ENCODE results near the gene USP24.

Gene USP24

GRCh38 chr1:55055951-55056631 is 159.1 kb downstream of the USP24 start:
- no peak for TF ChIP-seq CTCF (conservative IDR thresholded peaks at IDR 0.05)
- no peak overlapping the region for H3K27ac ChIP-seq

GRCh38 chr1:55055084-55055882 is 159.9 kb downstream of the USP24 start:
- TF ChIP-seq CTCF (conservative IDR thresholded peaks at IDR 0.05) = no peak
- no peak overlapping the region for H3K27ac ChIP-seq

- no peak overlapping the region for H3K27ac ChIP-seq
- no peak for TF ChIP-seq CTCF (conservative IDR thresholded peaks at IDR 0.05)
Observed at GRCh38 chr1:55054396-55054795, 160.8 kb downstream of the USP24 start.

- H3K27ac ChIP-seq = no peak overlapping the region
- TF ChIP-seq CTCF (conservative IDR thresholded peaks at IDR 0.05) = no peak
Observed at GRCh38 chr1:55053265-55053954, 161.8 kb downstream of the USP24 start.

GRCh38 chr1:55052221-55053142 is 162.7 kb downstream of the USP24 start:
- no peak for TF ChIP-seq CTCF (conservative IDR thresholded peaks at IDR 0.05)
- no peak overlapping the region for H3K27ac ChIP-seq

GRCh38 chr1:55051621-55052020 is 163.5 kb downstream of the USP24 start:
- no peak for TF ChIP-seq CTCF (conservative IDR thresholded peaks at IDR 0.05)
- H3K27ac ChIP-seq = no peak overlapping the region
